NCI-H526 treated with DMSO at 0.1 percent for 48 hours (cell line): ENCODE results near the gene PIRT.
"Not testable (repeated sequence)": the region's sequence is repeated elsewhere in the genome, so short reads cannot be mapped to it uniquely, and the experiment has no call there.

ENCODE experiments used
- DNase-seq: peaks from one replicate; lab custom pipeline; 2025; lab: John Stamatoyannopoulos, UW

PIRT gene

GRCh38 chr17:10837921-10838320 is at the start of gene PIRT:
Gene PIRT (minus strand): TSS chr17:10838087. CDS start chr17:10825645, 12,442 bp downstream.
- no peak for DNase-seq

GRCh38 chr17:10881959-10882358 is 44.1 kb upstream of the PIRT start:
- no peak for DNase-seq

GRCh38 chr17:10879190-10879836 is 41.4 kb upstream of the PIRT start:
- no peak for DNase-seq

GRCh38 chr17:10875984-10876555 is 38.2 kb upstream of the PIRT start:
- no peak for DNase-seq

GRCh38 chr17:10875430-10875851 is 37.6 kb upstream of the PIRT start:
- DNase-seq, result no peak

- DNase-seq, result no peak
Observed at GRCh38 chr17:10871914-10872313, 34.0 kb upstream of the PIRT start.

- no peak for DNase-seq
Observed at GRCh38 chr17:10870336-10871050, 32.6 kb upstream of the PIRT start.

GRCh38 chr17:10868744-10869143 is 30.9 kb upstream of the PIRT start:
- not testable (repeated sequence) for DNase-seq

GRCh38 chr17:10859051-10859450 is 21.2 kb upstream of the PIRT start:
- no peak for DNase-seq

- DNase-seq, result no peak
Observed at GRCh38 chr17:10857976-10858375, 20.1 kb upstream of the PIRT start.

GRCh38 chr17:10846636-10847035 is 8.7 kb upstream of the PIRT start:
- not testable (repeated sequence) for DNase-seq

- DNase-seq, result no peak
Observed at GRCh38 chr17:10845388-10845751, 7.5 kb upstream of the PIRT start.

- peak; percentile 6 for DNase-seq
Observed at GRCh38 chr17:10844621-10845387, 6.9 kb upstream of the PIRT start.

GRCh38 chr17:10843811-10844210 is 5.9 kb upstream of the PIRT start:
- no peak for DNase-seq

- DNase-seq, result no peak
Observed at GRCh38 chr17:10842658-10843057, 4.8 kb upstream of the PIRT start.

- DNase-seq, result no peak
Observed at GRCh38 chr17:10838682-10839081, 795 bp upstream of the PIRT start.

GRCh38 chr17:10836966-10837590 is 809 bp downstream of the PIRT start:
- DNase-seq, result peak; percentile 16

GRCh38 chr17:10836145-10836544 is 1.7 kb downstream of the PIRT start:
- no peak for DNase-seq

GRCh38 chr17:10831696-10832095 is 6.2 kb downstream of the PIRT start:
- peak; percentile 40 for DNase-seq

- no peak for DNase-seq
Observed at GRCh38 chr17:10827898-10828552, 9.9 kb downstream of the PIRT start.

GRCh38 chr17:10824874-10825273 is 13.0 kb downstream of the PIRT start:
- no peak for DNase-seq

GRCh38 chr17:10821770-10822169 is 16.1 kb downstream of the PIRT start:
- no peak for DNase-seq
